Ishikawa (cell line): ENCODE results near the gene CYP20A1.

Experiments used
- CEBPB ChIP-seq: IDR thresholded peaks from 2 replicates; pipeline ENCODE4 v1.6.1; 2012
- CREB1 ChIP-seq: IDR thresholded peaks from 2 replicates; pipeline ENCODE4 v1.6.1; 2012; ENCODE audit warnings: low read depth
- EGR1 ChIP-seq: IDR thresholded peaks from 2 replicates; pipeline ENCODE4 v1.6.1; 2012
- EP300 ChIP-seq: IDR thresholded peaks from 2 replicates; pipeline ENCODE4 v1.6.1; 2012; ENCODE audit warnings: borderline replicate concordance
- FOXM1 ChIP-seq: IDR thresholded peaks from 2 replicates; pipeline ENCODE4 v1.6.1; 2012; ENCODE audit warnings: low read depth, borderline replicate concordance
- MAX ChIP-seq: IDR thresholded peaks from 2 replicates; pipeline ENCODE4 v1.6.1; 2012
- NFIC ChIP-seq: IDR thresholded peaks from 2 replicates; pipeline ENCODE4 v1.6.1; 2012
- RAD21 ChIP-seq: IDR thresholded peaks from 2 replicates; pipeline ENCODE4 v1.6.1; 2012; ENCODE audit warnings: low read depth
- TAF1 ChIP-seq: IDR thresholded peaks from 2 replicates; pipeline ENCODE4 v1.6.1; 2012; ENCODE audit warnings: low read depth, mild to moderate bottlenecking
- TCF12 ChIP-seq: IDR thresholded peaks from 2 replicates; pipeline ENCODE4 v1.6.1; 2012; ENCODE audit warnings: low read depth
- TEAD4 ChIP-seq: IDR thresholded peaks from 2 replicates; pipeline ENCODE4 v1.6.1; 2012
- USF1 ChIP-seq: IDR thresholded peaks from 2 replicates; pipeline ENCODE4 v1.6.1; 2012
- YY1 ChIP-seq: IDR thresholded peaks from 2 replicates; pipeline ENCODE4 v1.6.1; 2012; ENCODE audit warnings: low read depth
- ZBTB7A ChIP-seq: IDR thresholded peaks from 2 replicates; pipeline ENCODE4 v1.6.1; 2012; ENCODE audit warnings: low read depth
- TF ChIP-seq, protein P1 (sequence below): IDR thresholded peaks from 2 replicates; pipeline ENCODE4 v1.6.1; 2012; ENCODE audit warnings: low read depth, mild to moderate bottlenecking

CYP20A1 gene

GRCh38 chr2:203238704-203239526, at the start of gene CYP20A1:
Gene CYP20A1 (plus strand): TSS chr2:203239018. CDS start chr2:203239063, 45 bp downstream.
- no peak for TF ChIP-seq CREB1
- TF ChIP-seq USF1, result peak; percentile 98
- no peak; the same call in 1 of the 2 replicates for TF ChIP-seq TCF12
- peak; percentile 61 for TF ChIP-seq MAX
- TF ChIP-seq, protein P1, sequence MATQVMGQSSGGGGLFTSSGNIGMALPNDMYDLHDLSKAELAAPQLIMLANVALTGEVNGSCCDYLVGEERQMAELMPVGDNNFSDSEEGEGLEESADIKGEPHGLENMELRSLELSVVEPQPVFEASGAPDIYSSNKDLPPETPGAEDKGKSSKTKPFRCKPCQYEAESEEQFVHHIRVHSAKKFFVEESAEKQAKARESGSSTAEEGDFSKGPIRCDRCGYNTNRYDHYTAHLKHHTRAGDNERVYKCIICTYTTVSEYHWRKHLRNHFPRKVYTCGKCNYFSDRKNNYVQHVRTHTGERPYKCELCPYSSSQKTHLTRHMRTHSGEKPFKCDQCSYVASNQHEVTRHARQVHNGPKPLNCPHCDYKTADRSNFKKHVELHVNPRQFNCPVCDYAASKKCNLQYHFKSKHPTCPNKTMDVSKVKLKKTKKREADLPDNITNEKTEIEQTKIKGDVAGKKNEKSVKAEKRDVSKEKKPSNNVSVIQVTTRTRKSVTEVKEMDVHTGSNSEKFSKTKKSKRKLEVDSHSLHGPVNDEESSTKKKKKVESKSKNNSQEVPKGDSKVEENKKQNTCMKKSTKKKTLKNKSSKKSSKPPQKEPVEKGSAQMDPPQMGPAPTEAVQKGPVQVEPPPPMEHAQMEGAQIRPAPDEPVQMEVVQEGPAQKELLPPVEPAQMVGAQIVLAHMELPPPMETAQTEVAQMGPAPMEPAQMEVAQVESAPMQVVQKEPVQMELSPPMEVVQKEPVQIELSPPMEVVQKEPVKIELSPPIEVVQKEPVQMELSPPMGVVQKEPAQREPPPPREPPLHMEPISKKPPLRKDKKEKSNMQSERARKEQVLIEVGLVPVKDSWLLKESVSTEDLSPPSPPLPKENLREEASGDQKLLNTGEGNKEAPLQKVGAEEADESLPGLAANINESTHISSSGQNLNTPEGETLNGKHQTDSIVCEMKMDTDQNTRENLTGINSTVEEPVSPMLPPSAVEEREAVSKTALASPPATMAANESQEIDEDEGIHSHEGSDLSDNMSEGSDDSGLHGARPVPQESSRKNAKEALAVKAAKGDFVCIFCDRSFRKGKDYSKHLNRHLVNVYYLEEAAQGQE, result no peak
- TF ChIP-seq NFIC, result no peak; the same call in 1 of the 2 replicates
- no peak; the same call in 1 of the 2 replicates for TF ChIP-seq ZBTB7A
- TF ChIP-seq EGR1, result peak; percentile 82
- TF ChIP-seq TAF1, result peak; percentile 81; the same call in 1 of the 2 replicates
- peak; percentile 8; the same call in 1 of the 2 replicates for TF ChIP-seq EP300
- peak; percentile 42; the same call in 1 of the 2 replicates for TF ChIP-seq YY1
- TF ChIP-seq FOXM1, result peak; percentile 18; the same call in 1 of the 2 replicates
- TF ChIP-seq RAD21, result no peak

DNA sequence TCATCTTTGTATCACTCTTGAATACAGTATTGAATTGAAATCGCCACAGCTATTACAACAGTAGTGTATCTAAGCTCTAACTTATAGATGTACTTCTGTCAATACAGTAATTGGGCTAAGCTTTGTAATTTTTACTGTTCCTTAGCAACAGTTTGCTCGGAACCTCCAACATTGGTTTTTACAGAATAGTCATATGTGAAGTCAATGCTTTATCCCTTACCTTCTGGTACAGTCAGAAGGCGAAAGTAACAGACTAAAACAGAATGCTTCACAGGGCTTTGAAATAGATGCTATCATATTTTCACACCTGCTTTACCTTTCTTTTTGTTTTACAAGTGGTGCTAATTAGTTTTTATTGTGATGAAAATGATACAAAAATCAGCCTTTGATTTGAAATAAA, 46.9 kb upstream of the CYP20A1 start:
- TF ChIP-seq, protein P1, result no peak
- TF ChIP-seq RAD21 (no peak), NFIC (no peak), TCF12 (no peak), CREB1 (no peak), USF1 (no peak), MAX (no peak), FOXM1 (no peak), ZBTB7A (no peak), EGR1 (no peak), EP300 (no peak), TAF1 (no peak), YY1 (no peak), CEBPB (no peak), TEAD4 (no peak)

DNA sequence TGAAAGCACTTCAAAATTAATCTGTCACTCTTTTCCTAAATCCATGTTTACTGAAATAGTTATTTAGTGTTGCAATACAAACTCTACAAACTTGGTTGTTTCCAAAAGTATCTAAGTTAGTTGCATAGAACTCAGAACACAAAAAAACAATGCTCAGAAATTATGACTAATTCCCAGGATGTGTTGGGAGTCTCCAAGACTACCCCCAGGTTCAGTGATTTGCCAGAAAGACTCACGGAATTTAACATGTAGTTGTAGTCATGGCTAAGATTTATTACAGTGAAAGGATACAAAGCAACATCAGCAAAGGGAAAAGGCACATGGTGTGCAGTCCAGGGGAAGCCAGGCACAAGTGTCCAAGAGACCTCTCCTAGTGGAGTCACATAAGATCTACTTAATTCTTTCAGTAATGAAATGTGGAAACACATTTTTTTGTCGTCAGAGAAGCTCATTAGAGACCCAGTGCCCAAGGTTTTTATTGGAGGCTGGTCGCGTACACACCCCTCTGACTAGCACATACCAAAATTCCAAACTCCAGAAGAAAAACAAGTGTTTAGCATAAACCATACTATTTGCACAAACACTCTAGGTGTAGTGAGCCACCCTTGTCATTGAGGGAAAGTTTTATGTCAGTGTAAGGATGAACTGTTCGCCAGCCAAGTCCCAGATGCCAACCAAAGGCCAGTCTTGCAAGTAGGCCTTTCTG, 43.3 kb upstream of the CYP20A1 start:
- TF ChIP-seq MAX (no peak), USF1 (no peak), CEBPB (no peak), RAD21 (no peak), EGR1 (no peak), TAF1 (no peak), TEAD4 (no peak), YY1 (no peak), CREB1 (no peak), TCF12 (no peak), NFIC (no peak), EP300 (no peak), ZBTB7A (no peak), FOXM1 (no peak)
- TF ChIP-seq, protein P1, result no peak
